IPS-18c (cell line): ENCODE results near the gene PITPNM2.

Experiments
- H3K4me3 ChIP-seq: 2 replicates; pipeline ENCODE4 v1.7.0; 2013; ENCODE audit warnings: low read depth, mild to moderate bottlenecking, low read length, moderate library complexity; ENCODE audit not compliant: insufficient read depth
- H3K9me3 ChIP-seq: one replicate; pipeline ENCODE4 v1.6.1; 2013; ENCODE audit warnings: mild to moderate bottlenecking, low read length, moderate library complexity; ENCODE audit not compliant: control insufficient read depth, insufficient read depth

Gene PITPNM2

GRCh38 chr12:123131879-123132402, 18.9 kb downstream of the PITPNM2 start:
- Histone ChIP-seq H3K9me3 (no peaks in the 10 kb centered on the region), H3K4me3 (no peak overlapping the region)

GRCh38 chr12:123131291-123131832, 19.5 kb downstream of the PITPNM2 start:
- no peak overlapping the region for H3K4me3 ChIP-seq
- no peaks in the 10 kb centered on the region for H3K9me3 ChIP-seq

GRCh38 chr12:123129621-123130020, 21.3 kb downstream of the PITPNM2 start:
- H3K4me3 ChIP-seq: no peak overlapping the region
- H3K9me3 ChIP-seq: no peaks in the 10 kb centered on the region

- H3K9me3 ChIP-seq: no peaks in the 10 kb centered on the region
- H3K4me3 ChIP-seq: no peak overlapping the region
These were observed 23.8 kb downstream of the PITPNM2 start for GRCh38 chr12:123127182-123127495.

GRCh38 chr12:123126294-123127181, 24.4 kb downstream of the PITPNM2 start:
- Histone ChIP-seq H3K9me3 (no peaks in the 10 kb centered on the region), H3K4me3 (no peak overlapping the region)

GRCh38 chr12:123122626-123123025, 28.3 kb downstream of the PITPNM2 start:
- no peak overlapping the region for H3K4me3 ChIP-seq
- H3K9me3 ChIP-seq: no peaks in the 10 kb centered on the region

GRCh38 chr12:123121670-123122069, 29.2 kb downstream of the PITPNM2 start:
- Histone ChIP-seq H3K9me3 (no peaks in the 10 kb centered on the region), H3K4me3 (no peak overlapping the region)

- Histone ChIP-seq H3K9me3 (no peaks in the 10 kb centered on the region), H3K4me3 (no peak overlapping the region)
These were observed 30.3 kb downstream of the PITPNM2 start for GRCh38 chr12:123120452-123121166.

- H3K4me3 ChIP-seq: no peak overlapping the region
- H3K9me3 ChIP-seq: no peaks in the 10 kb centered on the region
These were observed 31.1 kb downstream of the PITPNM2 start for GRCh38 chr12:123119808-123120207.

GRCh38 chr12:123118497-123118896, 32.4 kb downstream of the PITPNM2 start:
- no peaks in the 10 kb centered on the region for H3K9me3 ChIP-seq
- H3K4me3 ChIP-seq: no peak overlapping the region

- no peak overlapping the region for H3K4me3 ChIP-seq
- no peaks in the 10 kb centered on the region for H3K9me3 ChIP-seq
These were observed 35.3 kb downstream of the PITPNM2 start for GRCh38 chr12:123115409-123116121.

- no peak overlapping the region for H3K4me3 ChIP-seq
These were observed 36.4 kb downstream of the PITPNM2 start for GRCh38 chr12:123114304-123115083.

GRCh38 chr12:123113026-123113425, 37.9 kb downstream of the PITPNM2 start:
- H3K4me3 ChIP-seq: no peak overlapping the region
- H3K9me3 ChIP-seq: no peaks in the 10 kb centered on the region

More at GRCh38 chr12:123114304-123115083, 36.4 kb downstream of the PITPNM2 start:
- H3K9me3 ChIP-seq: no peaks in the 10 kb centered on the region

GRCh38 chr12:123111498-123112165, 39.3 kb downstream of the PITPNM2 start:
- Histone ChIP-seq H3K9me3 (no peaks in the 10 kb centered on the region), H3K4me3 (no peak overlapping the region)

GRCh38 chr12:123109319-123109772, 41.5 kb downstream of the PITPNM2 start:
- Histone ChIP-seq H3K9me3 (no peaks in the 10 kb centered on the region), H3K4me3 (no peak overlapping the region)

GRCh38 chr12:123108682-123109066, 42.2 kb downstream of the PITPNM2 start:
- Histone ChIP-seq H3K9me3 (no peaks in the 10 kb centered on the region), H3K4me3 (no peak overlapping the region)
